ENCODE measurements around the gene POLK.

Gene POLK

DNA sequence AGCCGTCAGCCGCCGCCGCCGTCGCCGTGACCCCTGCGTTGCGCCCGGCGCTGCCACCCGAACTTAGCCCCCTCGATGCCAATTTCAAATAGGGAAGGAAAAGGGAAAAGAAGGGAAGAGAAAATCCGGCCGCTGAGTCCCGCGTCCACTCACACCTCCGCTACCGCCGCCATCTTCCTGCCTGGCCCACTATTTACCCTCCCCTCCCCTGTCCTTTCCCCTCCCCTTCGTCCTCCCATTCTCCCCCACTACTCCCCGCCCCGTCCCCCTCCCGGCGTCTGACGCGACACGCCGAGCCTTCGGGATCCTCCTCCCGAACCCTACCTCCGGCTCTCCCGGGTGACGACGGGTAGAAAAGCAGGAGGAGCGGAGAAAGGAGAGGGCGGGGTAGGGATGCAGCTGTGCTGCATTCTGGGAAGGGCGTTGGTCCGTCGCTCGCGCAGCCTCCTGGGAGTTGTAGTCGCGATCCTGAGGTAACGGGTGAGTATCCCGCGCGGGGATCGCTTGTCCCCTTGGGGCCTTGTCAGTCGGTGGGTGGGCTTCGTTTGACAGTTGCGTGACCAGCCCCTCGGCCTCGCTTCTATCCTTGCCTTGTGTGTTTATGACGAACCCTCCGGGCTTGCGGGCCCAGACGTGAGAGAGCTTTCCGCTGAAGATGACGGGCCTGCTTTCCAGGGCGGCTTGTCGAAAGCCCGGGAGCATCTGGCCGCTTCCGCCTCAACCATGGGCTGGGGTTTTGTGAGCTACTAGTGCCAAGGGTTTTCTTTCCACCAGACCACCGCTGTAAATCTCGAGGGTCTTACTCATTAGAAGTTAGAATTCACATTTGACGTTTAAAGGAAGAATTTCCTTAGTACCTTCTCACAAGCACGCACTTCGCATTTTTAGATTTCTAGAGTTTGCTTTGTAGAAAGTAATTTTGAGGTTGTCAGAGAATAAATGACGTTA lies at the start of gene POLK, which contains the start of gene CERT1:
POLK (plus strand) TSS at position 457 of the 948 bp plus-strand sequence.
CERT1 (minus strand) TSS at position 195 of the 948 bp plus-strand sequence. CDS start 422 bp downstream, outside the sequence.
- TF ChIP-seq, protein P1, sequence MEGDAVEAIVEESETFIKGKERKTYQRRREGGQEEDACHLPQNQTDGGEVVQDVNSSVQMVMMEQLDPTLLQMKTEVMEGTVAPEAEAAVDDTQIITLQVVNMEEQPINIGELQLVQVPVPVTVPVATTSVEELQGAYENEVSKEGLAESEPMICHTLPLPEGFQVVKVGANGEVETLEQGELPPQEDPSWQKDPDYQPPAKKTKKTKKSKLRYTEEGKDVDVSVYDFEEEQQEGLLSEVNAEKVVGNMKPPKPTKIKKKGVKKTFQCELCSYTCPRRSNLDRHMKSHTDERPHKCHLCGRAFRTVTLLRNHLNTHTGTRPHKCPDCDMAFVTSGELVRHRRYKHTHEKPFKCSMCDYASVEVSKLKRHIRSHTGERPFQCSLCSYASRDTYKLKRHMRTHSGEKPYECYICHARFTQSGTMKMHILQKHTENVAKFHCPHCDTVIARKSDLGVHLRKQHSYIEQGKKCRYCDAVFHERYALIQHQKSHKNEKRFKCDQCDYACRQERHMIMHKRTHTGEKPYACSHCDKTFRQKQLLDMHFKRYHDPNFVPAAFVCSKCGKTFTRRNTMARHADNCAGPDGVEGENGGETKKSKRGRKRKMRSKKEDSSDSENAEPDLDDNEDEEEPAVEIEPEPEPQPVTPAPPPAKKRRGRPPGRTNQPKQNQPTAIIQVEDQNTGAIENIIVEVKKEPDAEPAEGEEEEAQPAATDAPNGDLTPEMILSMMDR (IDR thresholded peaks at IDR 0.05; ENCODE audit: insufficient read depth, low read depth, low read length, missing control alignments): no peak
- DNase-seq (ENCODE audit: low read depth): peak; percentile 99
- H3K4me3 ChIP-seq (ENCODE audit: low read length): peak within 1 kb of the TSS; percentile 88

DNA sequence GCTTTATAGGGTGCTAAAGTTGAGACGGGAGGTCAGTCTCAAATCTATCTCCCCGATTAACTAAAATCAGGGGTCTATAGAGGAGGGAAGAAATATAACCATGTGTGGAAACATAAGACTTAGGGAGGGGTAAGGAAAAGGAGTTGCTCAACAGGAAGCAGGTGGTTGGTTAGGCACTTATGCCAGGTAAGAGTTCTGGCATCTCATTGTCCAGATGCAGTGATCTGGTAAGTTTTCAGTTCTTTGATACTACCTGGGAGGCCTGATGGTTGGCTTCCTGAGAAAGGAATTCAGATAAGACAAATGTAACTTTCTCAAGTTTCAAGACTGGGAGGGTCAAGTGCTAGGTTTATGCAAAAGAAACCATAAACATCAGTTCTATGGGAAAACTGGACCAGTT lies 48.0 kb upstream of the POLK start:
- TF ChIP-seq, protein P1 (IDR thresholded peaks at IDR 0.05; ENCODE audit: insufficient read depth, low read depth, low read length, missing control alignments): no peak
- H3K4me3 ChIP-seq (ENCODE audit: low read length): no peak overlapping the region

DNA sequence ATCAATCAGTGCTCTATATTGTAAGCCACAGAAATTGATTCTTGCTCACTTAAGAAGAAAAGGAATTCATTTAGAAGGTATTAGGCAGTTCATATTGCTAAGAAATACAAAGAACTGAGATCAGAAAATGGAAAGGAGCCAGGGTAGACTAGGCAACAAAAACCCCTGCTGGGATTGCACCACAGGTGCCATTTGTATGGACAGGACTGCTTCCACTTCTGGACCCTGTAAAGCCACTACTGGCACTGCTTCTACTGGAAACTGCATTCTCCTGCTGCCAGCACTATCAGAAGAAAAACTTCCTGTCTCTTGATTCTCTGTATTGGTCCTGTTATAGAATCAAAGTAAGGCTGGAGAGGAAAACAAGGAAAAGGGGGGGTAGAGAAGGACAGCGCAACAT lies 46.2 kb upstream of the POLK start:
- H3K4me3 ChIP-seq (ENCODE audit: low read length): no peak overlapping the region
- TF ChIP-seq, protein P1 (IDR thresholded peaks at IDR 0.05; ENCODE audit: insufficient read depth, low read depth, low read length, missing control alignments): no peak
- DNase-seq (ENCODE audit: low read depth): no peak

More for the DNA sequence above, 48.0 kb upstream of the POLK start:
- peak; percentile 75 for DNase-seq (ENCODE audit: low read depth)

DNA sequence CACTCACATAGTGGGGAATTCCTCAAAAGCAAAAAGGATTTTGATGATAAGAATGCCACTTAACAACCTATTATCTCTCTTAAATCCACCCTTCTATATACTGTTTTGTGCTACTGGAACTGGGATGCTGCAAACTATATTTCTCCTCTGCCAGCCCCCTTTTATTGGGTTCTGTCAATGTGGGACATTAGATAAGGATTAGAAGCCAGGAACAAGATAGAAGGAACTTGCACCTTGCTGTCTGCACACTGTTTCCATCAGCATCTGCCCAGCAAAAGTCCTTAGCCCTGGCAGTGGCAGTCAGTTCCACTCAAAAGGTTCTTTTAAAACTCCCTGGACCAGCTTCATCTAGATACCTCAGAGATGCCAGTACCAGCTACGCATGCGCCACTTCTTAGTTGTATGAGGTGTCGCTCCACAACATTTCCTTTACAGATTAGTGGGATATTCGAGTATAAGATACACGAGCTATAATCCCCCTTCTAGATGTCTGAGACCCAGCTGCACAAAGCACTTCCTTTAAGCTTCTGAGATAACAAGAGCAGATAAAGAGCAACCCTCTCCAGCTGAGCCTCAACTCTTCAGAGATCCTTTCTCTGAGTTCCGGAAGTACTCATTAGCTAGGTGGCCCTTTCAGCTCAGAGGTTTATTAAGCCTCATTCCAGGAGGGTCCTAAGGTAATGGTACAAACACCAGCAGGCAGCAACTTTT lies 45.5 kb upstream of the POLK start:
- DNase-seq (ENCODE audit: low read depth): no peak
- H3K4me3 ChIP-seq (ENCODE audit: low read length): no peak overlapping the region
- TF ChIP-seq, protein P1 (IDR thresholded peaks at IDR 0.05; ENCODE audit: insufficient read depth, low read depth, low read length, missing control alignments): no peak

DNA sequence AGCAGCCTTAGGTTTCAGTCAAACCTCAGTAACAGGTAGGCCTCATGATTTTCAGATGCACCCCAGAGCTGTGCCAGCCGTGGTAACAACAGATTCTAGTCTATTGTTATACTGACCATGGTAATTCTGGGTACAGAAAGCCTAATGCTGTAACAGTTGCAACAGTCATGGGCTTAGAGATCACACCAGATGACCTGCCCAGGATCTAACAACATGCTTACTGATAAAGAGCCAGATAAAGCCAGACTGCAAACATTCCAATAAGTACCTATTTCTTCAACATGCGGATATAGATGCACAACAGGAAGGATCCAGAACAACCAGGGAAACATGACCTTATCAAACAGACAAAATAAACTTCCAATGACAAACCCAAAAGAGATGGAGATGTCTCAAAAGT lies 43.1 kb upstream of the POLK start:
- TF ChIP-seq, protein P1 (IDR thresholded peaks at IDR 0.05; ENCODE audit: insufficient read depth, low read depth, low read length, missing control alignments): no peak
- H3K4me3 ChIP-seq (ENCODE audit: low read length): no peak overlapping the region
- no peak for DNase-seq (ENCODE audit: low read depth)

DNA sequence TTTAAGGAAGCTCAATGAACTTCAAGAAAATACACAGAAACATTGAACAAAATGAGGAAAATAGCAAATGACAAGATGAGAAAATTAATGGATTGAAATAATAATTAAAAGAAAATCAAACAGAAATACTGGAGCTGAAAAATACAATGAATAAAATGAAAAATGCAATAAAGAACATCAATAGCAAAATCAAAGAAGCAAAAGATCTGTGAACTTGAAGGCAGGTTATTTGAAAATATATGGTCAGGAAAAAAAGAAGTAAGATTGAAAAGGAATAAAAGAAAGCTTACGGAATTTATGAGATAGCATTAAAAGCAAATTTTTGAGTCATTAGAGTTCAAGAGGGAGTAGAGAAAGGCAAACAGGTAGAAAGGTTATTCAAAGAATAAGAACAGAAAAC lies 42.7 kb upstream of the POLK start:
- no peak for DNase-seq (ENCODE audit: low read depth)

More for the DNA sequence above, 42.7 kb upstream of the POLK start:
- no peak overlapping the region for H3K4me3 ChIP-seq (ENCODE audit: low read length)
- TF ChIP-seq, protein P1 (IDR thresholded peaks at IDR 0.05; ENCODE audit: insufficient read depth, low read depth, low read length, missing control alignments): no peak
